SK-N-SH (cell line): ENCODE measurements around the gene SUPT3H. TPM values are rescaled to one million over a fixed set of nuclear protein-coding genes. Genes with fewer than 3 reads are reported as not detected.

Experiments
- CTCF ChIA-PET: fragments of 300-600, 350-600 bp; formaldehyde crosslinking; extraction: SDS; loops from one replicate; lab custom pipeline; 2021; lab: Yijun Ruan, JAX
- POLR2A ChIA-PET: fragments of 350-600 bp; sonication (Branson Sonifier 250); formaldehyde crosslinking; extraction: SDS; loops from one replicate; lab custom pipeline; 2020; ENCODE audit warnings: antibody characterized with exemption, inconsistent platforms; lab: Yijun Ruan, JAX
- DNase-seq: peaks from one replicate; pipeline ENCODE4 v3.0.0; 2012
- H2AFZ ChIP-seq: fragments of 200-600 bp; sonication (generic); 2 replicates; pipeline ENCODE4 v1.8.1; 2016; ENCODE audit warnings: antibody characterized with exemption, mild to moderate bottlenecking, low read depth
- H3F3A ChIP-seq: fragments of 200-600 bp; sonication (generic); replicated peaks from 2 replicates; pipeline ENCODE3; 2016; ENCODE audit warnings: antibody characterized with exemption, mild to moderate bottlenecking; ENCODE audit not compliant: insufficient read depth
- H3K27ac ChIP-seq, 2 experiments: fragments of 200-500 bp in 1 of 2; fragments of 200-600 bp in 1 of 2; sonication (Bioruptor generic) in 1 of 2; sonication (generic), shearing (Covaris generic) in 1 of 2; 2 replicates each; pipeline versions ENCODE4 v1.5.1 to v1.6.1; 2014 to 2016; ENCODE audit warnings: low read depth in 2 of 2, inconsistent platforms in 1 of 2, low read length in 1 of 2, mild to moderate bottlenecking in 1 of 2, mixed read lengths in 1 of 2
- H3K27me3 ChIP-seq: fragments of 200-600 bp; sonication (generic), shearing (Covaris generic); 2 replicates; pipeline ENCODE4 v1.6.1; 2016; ENCODE audit warnings: mixed run types; ENCODE audit not compliant: insufficient read depth
- H3K36me3 ChIP-seq, 2 experiments: fragments of 200-500 bp in 1 of 2; fragments of 200-600 bp in 1 of 2; sonication (Bioruptor generic) in 1 of 2; sonication (generic) in 1 of 2; replicated peaks in 1 of 2; 2 replicates each; pipeline versions ENCODE3 to v1.5.1; 2014 to 2016; ENCODE audit warnings: low read length in 1 of 2, mild to moderate bottlenecking in 1 of 2; ENCODE audit not compliant: insufficient read depth in 2 of 2, control insufficient read depth in 1 of 2
- H3K4me1 ChIP-seq, 2 experiments: fragments of 200-500 bp in 1 of 2; fragments of 200-600 bp in 1 of 2; sonication (Bioruptor generic) in 1 of 2; sonication (generic), shearing (Covaris generic) in 1 of 2; 2 replicates each; pipeline versions ENCODE4 v1.5.1 to v1.6.1; 2014 to 2016; ENCODE audit warnings: low read depth in 1 of 2, low read length in 1 of 2, mixed run types in 1 of 2; ENCODE audit not compliant: insufficient read depth in 2 of 2, control insufficient read depth in 1 of 2
- H3K4me2 ChIP-seq: fragments of 200-600 bp; sonication (generic), shearing (Covaris generic); 2 replicates; pipeline ENCODE4 v1.6.1; 2017; ENCODE audit warnings: mixed run types
- H3K4me3 ChIP-seq, 2 experiments: fragments of 200-500 bp in 1 of 2; fragments of 200-600 bp in 1 of 2; sonication (Bioruptor generic) in 1 of 2; sonication (generic), shearing (Covaris generic) in 1 of 2; 2 replicates each; pipeline versions ENCODE4 v1.5.1 to v1.8.1; 2014 to 2016; ENCODE audit warnings: low read depth in 2 of 2, inconsistent platforms in 1 of 2, low read length in 1 of 2, mild to moderate bottlenecking in 1 of 2, mixed read lengths in 1 of 2, moderate library complexity in 1 of 2
- H3K79me2 ChIP-seq: fragments of 200-600 bp; sonication (generic); 2 replicates; pipeline ENCODE4 v1.8.1; 2017; ENCODE audit warnings: mild to moderate bottlenecking; ENCODE audit not compliant: insufficient read depth
- H3K9ac ChIP-seq: fragments of 200-600 bp; sonication (generic); 2 replicates; pipeline ENCODE4 v1.6.1; 2017; ENCODE audit warnings: mixed run types
- H3K9me2 ChIP-seq: fragments of 200-600 bp; sonication (generic); 2 replicates; pipeline ENCODE4 v1.6.1; 2017; ENCODE audit warnings: mixed run types
- H3K9me3 ChIP-seq: fragments of 200-600 bp; sonication (generic); 2 replicates; pipeline ENCODE4 v1.6.1; 2017; ENCODE audit warnings: mixed run types, mild to moderate bottlenecking, moderate library complexity
- H4K20me1 ChIP-seq: fragments of 200-600 bp; sonication (generic); 2 replicates; pipeline ENCODE4 v1.6.1; 2017; ENCODE audit warnings: mild to moderate bottlenecking, mixed run types; ENCODE audit not compliant: insufficient read depth
- EP300 ChIP-seq, 2 experiments: IDR thresholded peaks; 2 replicates each; pipeline versions ENCODE4 v1.4.0 to v1.6.1; 2012; ENCODE audit warnings: borderline replicate concordance in 1 of 2, low read depth in 1 of 2, low read length in 1 of 2
- EZH2phosphoT487 ChIP-seq: fragments of 200-600 bp; sonication (generic); IDR thresholded peaks from 2 replicates; pipeline ENCODE4 v1.6.1; 2017; ENCODE audit warnings: low read depth, mixed run types, mild to moderate bottlenecking, antibody characterized with exemption, moderate library complexity, borderline replicate concordance
- FOSL2 ChIP-seq: IDR thresholded peaks from 2 replicates; pipeline ENCODE4 v1.4.0; 2012; ENCODE audit warnings: low read depth, mild to moderate bottlenecking, moderate library complexity, borderline replicate concordance
- MXI1 ChIP-seq: IDR thresholded peaks from 2 replicates; pipeline ENCODE4 v1.6.1; 2012; ENCODE audit warnings: mild to moderate bottlenecking, low read depth, low read length, improper control_type of control experiment
- NFIC ChIP-seq: IDR thresholded peaks from 2 replicates; pipeline ENCODE4 v1.4.0; 2012; ENCODE audit warnings: borderline replicate concordance
- NRF1 ChIP-seq: IDR thresholded peaks from 2 replicates; pipeline ENCODE4 v1.6.1; 2012; ENCODE audit warnings: low read depth, mild to moderate bottlenecking, low read length
- POLR2AphosphoS5 ChIP-seq: IDR thresholded peaks from 2 replicates; pipeline ENCODE4 v1.6.1; 2012; ENCODE audit warnings: low read depth, low read length
- RAD21 ChIP-seq: IDR thresholded peaks from 2 replicates; pipeline ENCODE4 v1.6.1; 2012; ENCODE audit warnings: mild to moderate bottlenecking, low read length
- RCOR1 ChIP-seq: fragments of 150-350 bp; IDR thresholded peaks from 2 replicates; pipeline ENCODE4 v1.6.1; 2017; ENCODE audit warnings: antibody characterized with exemption, low read length
- RXRA ChIP-seq: IDR thresholded peaks from 2 replicates; pipeline ENCODE4 v1.4.0; 2012; ENCODE audit warnings: low read depth, mild to moderate bottlenecking, borderline replicate concordance
- SMC3 ChIP-seq: IDR thresholded peaks from 2 replicates; pipeline ENCODE4 v1.6.1; 2012; ENCODE audit warnings: low read depth, low read length, improper control_type of control experiment
- TAF1 ChIP-seq: IDR thresholded peaks from 2 replicates; pipeline ENCODE4 v1.6.1; 2012; ENCODE audit warnings: low read depth, mild to moderate bottlenecking, low read length, moderate library complexity, borderline replicate concordance
- TCF12 ChIP-seq: IDR thresholded peaks from 2 replicates; pipeline ENCODE4 v1.4.0; 2012
- TEAD4 ChIP-seq: IDR thresholded peaks from 2 replicates; pipeline ENCODE4 v1.4.0; 2012; ENCODE audit warnings: mild to moderate bottlenecking, borderline replicate concordance; ENCODE audit not compliant: insufficient read depth
- WGBS: methylation state at CpG from one replicate; pipeline ENCODE4 v1.1.6; 2017; ENCODE audit warnings: low lambda C conversion rate; 5-methylcytosine and 5-hydroxymethylcytosine counted together
- polyA plus RNA-seq, 3 experiments: library from polyadenylated mRNA; depleted of rRNA; stranded (reverse); fragments of >200 nt; gene quantifications; 2 replicates each; pipeline ENCODE4 v1.2.3, GENCODE V29; 2012
- TF ChIP-seq, protein P1 (sequence below): IDR thresholded peaks from 2 replicates; pipeline ENCODE4 v1.4.0; 2012; ENCODE audit warnings: low read depth, borderline replicate concordance
- TF ChIP-seq, protein P2 (sequence below): IDR thresholded peaks from 2 replicates; pipeline ENCODE4; 2012

SUPT3H gene
- polyA plus RNA-seq, 1 of the 3 experiments (the other 2 are of a cell fraction): 10.9 TPM

DNA sequence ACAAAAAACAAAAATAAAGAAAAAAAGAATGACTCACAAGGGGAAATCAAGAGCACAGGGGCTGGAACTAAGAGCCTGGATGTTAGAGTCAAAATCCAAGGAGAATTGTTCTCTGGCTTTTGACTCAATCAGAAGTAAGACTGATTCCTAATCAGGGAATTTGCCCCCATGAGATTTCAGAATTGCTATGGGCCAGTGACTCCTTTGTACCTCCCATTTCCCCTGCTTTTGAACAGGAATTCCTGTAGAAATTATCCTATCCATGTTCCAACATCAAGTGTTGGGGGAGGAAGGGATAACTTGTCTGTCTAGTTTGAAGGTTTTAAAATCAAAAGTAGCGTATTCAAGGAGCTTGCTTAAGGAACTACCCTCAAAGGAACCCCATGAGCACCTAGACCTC is 593.5 kb downstream of the SUPT3H start:
- H3K4me1 ChIP-seq: no peaks in the 10 kb centered on the region; a peak in 1 of 4 replicates
- no peaks in the 10 kb centered on the region for H3K9me2 ChIP-seq
- H3K4me3 ChIP-seq: no peak overlapping the region
- H3K4me2 ChIP-seq: no peak overlapping the region
- no peaks in the 10 kb centered on the region for H3K27me3 ChIP-seq
- H3K36me3 ChIP-seq: no peaks in the 10 kb centered on the region
- 50% methylated on average over 1 of the region's 1 CpG for WGBS
- H3K9me3 ChIP-seq: no peaks in the 10 kb centered on the region
- no peak overlapping the region for H3K9ac ChIP-seq
- no peaks in the 10 kb centered on the region for H4K20me1 ChIP-seq
- no peak for DNase-seq
- POLR2A ChIA-PET: no interaction called here
- H3K27ac ChIP-seq: no peak overlapping the region
- H2AFZ ChIP-seq: no peak overlapping the region
- H3K79me2 ChIP-seq: no peaks in the 10 kb centered on the region
- TF ChIP-seq RAD21: no peak
- CTCF ChIA-PET: interaction anchor here (1.2 kb wide), 1 partner anchor 309 kb away, joined by 4 read pairs; no protein-coding TSS in a partner anchor
- no peaks in the 10 kb centered on the region for H3F3A ChIP-seq

DNA sequence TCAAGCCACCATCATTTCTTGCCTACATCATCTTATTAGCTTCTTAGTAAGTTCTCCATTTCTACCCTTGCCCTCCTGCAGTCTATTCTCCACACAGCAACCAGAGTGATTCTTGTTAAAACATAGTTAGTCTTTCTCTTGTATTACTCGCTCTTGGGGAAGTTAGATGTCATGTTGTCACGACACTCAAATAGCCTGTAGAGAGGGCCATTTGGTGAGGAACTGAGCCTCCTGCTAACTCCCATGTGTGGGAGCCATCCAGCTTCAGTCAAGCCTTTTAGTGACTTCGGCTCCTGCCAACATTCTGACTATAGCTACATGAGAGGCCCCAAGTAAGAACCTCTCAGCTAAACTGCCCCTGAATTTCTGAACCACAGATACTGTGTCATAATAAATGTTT is 594.8 kb downstream of the SUPT3H start:
- H3K4me1 ChIP-seq: no peaks in the 10 kb centered on the region; a peak in 1 of 4 replicates
- TF ChIP-seq TEAD4: no peak
- no peak for TF ChIP-seq TCF12
- TF ChIP-seq, protein P1, sequence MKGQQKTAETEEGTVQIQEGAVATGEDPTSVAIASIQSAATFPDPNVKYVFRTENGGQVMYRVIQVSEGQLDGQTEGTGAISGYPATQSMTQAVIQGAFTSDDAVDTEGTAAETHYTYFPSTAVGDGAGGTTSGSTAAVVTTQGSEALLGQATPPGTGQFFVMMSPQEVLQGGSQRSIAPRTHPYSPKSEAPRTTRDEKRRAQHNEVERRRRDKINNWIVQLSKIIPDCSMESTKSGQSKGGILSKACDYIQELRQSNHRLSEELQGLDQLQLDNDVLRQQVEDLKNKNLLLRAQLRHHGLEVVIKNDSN: no peak
- no peak for TF ChIP-seq MXI1
- TF ChIP-seq EZH2phosphoT487: no peak
- no peak for TF ChIP-seq NRF1
- TF ChIP-seq RXRA: no peak
- TF ChIP-seq FOSL2: no peak
- TF ChIP-seq, all 33 proteins: peak for 0
- Histone ChIP-seq H3K4me3 (no peak overlapping the region), H2AFZ (no peak overlapping the region), H3F3A (no peaks in the 10 kb centered on the region), H3K27ac (no peak overlapping the region), H3K79me2 (no peaks in the 10 kb centered on the region), H4K20me1 (no peaks in the 10 kb centered on the region), H3K9me3 (no peaks in the 10 kb centered on the region), H3K9ac (no peak overlapping the region), H3K27me3 (no peaks in the 10 kb centered on the region), H3K9me2 (no peaks in the 10 kb centered on the region), H3K4me2 (no peak overlapping the region), H3K36me3 (no peaks in the 10 kb centered on the region)
- WGBS: 39% methylated on average over 3 of the region's 3 CpGs
- POLR2A ChIA-PET: no interaction called here
- DNase-seq: no peak
- CTCF ChIA-PET: no interaction called here

DNA sequence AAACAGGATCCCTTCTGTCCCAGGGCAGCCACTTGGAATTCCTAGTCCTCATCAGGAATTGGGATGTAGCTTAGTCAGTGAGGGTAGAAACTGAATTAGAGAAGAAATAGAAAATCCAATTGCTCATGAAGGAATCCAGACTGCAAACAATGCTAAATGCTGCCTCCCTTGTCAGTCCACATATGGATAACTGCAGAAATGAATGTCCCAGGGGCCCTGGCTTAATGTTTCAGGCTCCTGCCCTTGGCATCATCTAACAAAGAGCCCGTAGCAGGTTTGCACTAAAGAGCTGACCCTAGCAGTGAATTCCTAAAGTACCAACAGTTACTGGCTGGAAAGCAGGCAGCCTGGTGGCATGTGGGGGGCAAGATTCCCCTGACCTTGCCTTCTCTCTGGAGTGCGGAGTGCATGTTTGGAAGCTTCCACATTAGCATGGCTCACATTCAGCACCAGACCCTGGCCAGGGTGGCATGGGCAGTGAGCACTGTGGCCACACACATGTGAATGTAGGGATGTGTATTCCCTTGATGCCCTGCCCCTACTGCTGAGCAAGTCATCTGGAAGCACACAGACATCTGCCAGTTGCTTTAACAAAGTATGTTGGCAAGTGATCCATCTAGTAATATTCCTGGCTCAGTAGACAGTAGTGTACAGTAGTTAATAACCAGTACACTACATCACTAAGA is 595.7 kb downstream of the SUPT3H start:
- Histone ChIP-seq H3K27ac (no peak overlapping the region), H3K27me3 (no peaks in the 10 kb centered on the region), H3K4me2 (no peak overlapping the region), H3K4me3 (no peak overlapping the region), H3K9ac (no peak overlapping the region), H3K79me2 (no peaks in the 10 kb centered on the region), H3K36me3 (no peaks in the 10 kb centered on the region), H3K4me1 (no peaks in the 10 kb centered on the region; a peak in 1 of 4 replicates), H4K20me1 (no peaks in the 10 kb centered on the region), H2AFZ (no peak overlapping the region), H3K9me3 (no peaks in the 10 kb centered on the region), H3K9me2 (no peaks in the 10 kb centered on the region), H3F3A (no peaks in the 10 kb centered on the region)
- CTCF ChIA-PET: interaction anchor here (0.5 kb wide), 1 partner anchor 161 kb away, joined by 3 read pairs; no protein-coding TSS in a partner anchor
- TF ChIP-seq, protein P2, sequence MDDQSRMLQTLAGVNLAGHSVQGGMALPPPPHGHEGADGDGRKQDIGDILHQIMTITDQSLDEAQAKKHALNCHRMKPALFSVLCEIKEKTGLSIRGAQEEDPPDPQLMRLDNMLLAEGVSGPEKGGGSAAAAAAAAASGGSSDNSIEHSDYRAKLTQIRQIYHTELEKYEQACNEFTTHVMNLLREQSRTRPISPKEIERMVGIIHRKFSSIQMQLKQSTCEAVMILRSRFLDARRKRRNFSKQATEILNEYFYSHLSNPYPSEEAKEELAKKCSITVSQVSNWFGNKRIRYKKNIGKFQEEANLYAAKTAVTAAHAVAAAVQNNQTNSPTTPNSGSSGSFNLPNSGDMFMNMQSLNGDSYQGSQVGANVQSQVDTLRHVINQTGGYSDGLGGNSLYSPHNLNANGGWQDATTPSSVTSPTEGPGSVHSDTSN: no peak
- TF ChIP-seq RCOR1: no peak
- TF ChIP-seq POLR2AphosphoS5: no peak
- no peak for TF ChIP-seq EZH2phosphoT487
- no peak for TF ChIP-seq TAF1
- TF ChIP-seq EP300 (IDR thresholded peaks at IDR 0.05; ENCODE audit: borderline replicate concordance in 1 of 2, low read depth in 1 of 2, low read length in 1 of 2): no peak
- no peak for TF ChIP-seq NRF1
- no peak for TF ChIP-seq SMC3
- TF ChIP-seq NFIC: no peak
- no peak for DNase-seq
- 75% methylated on average over 2 of the region's 2 CpGs for WGBS
- POLR2A ChIA-PET: no interaction called here
